ENCODE results near the gene RTP3.

DNA sequence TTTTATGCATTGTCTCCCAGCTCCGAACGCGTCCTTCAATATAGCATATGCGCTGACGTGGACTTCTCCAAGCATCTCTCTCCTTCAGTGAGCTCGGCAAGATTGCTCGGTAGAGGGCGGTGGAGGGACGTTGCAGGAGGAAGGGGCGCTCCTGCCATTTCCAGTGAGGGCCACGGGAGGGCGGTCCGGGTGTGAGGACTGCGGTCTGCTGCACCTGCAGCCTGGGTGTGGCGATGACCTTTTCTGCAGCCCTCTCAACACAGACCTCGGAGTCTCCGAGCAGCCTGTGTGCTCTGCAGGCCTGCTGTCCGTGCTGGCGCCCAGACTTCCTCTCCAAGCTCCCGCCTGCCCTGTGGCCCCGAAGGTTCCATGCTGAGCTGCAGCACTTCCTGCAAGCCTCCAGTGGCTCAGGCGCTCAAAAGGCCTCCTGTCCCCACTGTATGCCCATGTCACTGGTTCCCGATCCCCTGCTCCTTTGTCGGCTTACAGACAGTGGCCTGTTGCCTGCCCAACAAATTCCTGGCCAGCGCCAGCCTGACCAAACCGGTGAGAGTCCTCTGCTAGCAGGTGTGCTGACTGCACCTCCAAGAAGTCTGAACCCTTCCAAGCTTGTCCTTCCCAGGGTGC is 8.9 kb upstream of the RTP3 start:
- TF ChIP-seq POLR2A (IDR thresholded peaks at IDR 0.05), result no peak
- TF ChIP-seq, protein P1, sequence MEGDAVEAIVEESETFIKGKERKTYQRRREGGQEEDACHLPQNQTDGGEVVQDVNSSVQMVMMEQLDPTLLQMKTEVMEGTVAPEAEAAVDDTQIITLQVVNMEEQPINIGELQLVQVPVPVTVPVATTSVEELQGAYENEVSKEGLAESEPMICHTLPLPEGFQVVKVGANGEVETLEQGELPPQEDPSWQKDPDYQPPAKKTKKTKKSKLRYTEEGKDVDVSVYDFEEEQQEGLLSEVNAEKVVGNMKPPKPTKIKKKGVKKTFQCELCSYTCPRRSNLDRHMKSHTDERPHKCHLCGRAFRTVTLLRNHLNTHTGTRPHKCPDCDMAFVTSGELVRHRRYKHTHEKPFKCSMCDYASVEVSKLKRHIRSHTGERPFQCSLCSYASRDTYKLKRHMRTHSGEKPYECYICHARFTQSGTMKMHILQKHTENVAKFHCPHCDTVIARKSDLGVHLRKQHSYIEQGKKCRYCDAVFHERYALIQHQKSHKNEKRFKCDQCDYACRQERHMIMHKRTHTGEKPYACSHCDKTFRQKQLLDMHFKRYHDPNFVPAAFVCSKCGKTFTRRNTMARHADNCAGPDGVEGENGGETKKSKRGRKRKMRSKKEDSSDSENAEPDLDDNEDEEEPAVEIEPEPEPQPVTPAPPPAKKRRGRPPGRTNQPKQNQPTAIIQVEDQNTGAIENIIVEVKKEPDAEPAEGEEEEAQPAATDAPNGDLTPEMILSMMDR (IDR thresholded peaks at IDR 0.05), result peak; percentile 71 to 91 (median 86)

Data from gastroesophageal sphincter (tissue), 3 donors.